GM23338 (cell line): Measurements from ENCODE around the gene ARL15.

Experiments
- CREB1 ChIP-seq: fragments of 250-450 bp; sonication (Bioruptor Pico); IDR thresholded peaks from 2 replicates; pipeline ENCODE4 v1.5.0; 2020; ENCODE audit warnings: low read depth, mild to moderate bottlenecking, moderate library complexity
- EZH2 ChIP-seq: fragments of 200-600 bp; sonication (generic); IDR thresholded peaks from one replicate; pipeline ENCODE4 v1.8.0; 2017; ENCODE audit warnings: antibody characterized with exemption, mild to moderate bottlenecking, low read depth; ENCODE audit not compliant: unreplicated experiment
- EZH2phosphoT487 ChIP-seq: fragments of 200-600 bp; sonication (generic); IDR thresholded peaks from one replicate; pipeline ENCODE4 v1.8.1; 2018; ENCODE audit warnings: antibody characterized with exemption; ENCODE audit not compliant: unreplicated experiment
- JUNB ChIP-seq: IDR thresholded peaks from one replicate; pipeline ENCODE4 v1.6.1; 2016; ENCODE audit warnings: antibody characterized with exemption; ENCODE audit not compliant: unreplicated experiment
- NANOG ChIP-seq: IDR thresholded peaks from 2 replicates; pipeline ENCODE4 v1.6.1; 2016; ENCODE audit warnings: antibody characterized with exemption, borderline replicate concordance
- POLR2AphosphoS5 ChIP-seq: IDR thresholded peaks from 2 replicates; pipeline ENCODE4 v1.6.1; 2016; ENCODE audit warnings: antibody characterized with exemption, low read depth
- STAT1 ChIP-seq: IDR thresholded peaks from one replicate; pipeline ENCODE4 v1.6.1; 2016; ENCODE audit warnings: antibody characterized with exemption; ENCODE audit not compliant: unreplicated experiment
- ZNF331 ChIP-seq: fragments of 250-450 bp; sonication (Bioruptor Pico); IDR thresholded peaks from 2 replicates; pipeline ENCODE4 v1.5.0; 2020; ENCODE audit warnings: low read depth, mild to moderate bottlenecking, moderate library complexity
- TF ChIP-seq, protein P1 (sequence below), 2 experiments: fragments of 200-600 bp in 1 of 2; sonication (generic) in 1 of 2; conservative IDR thresholded peaks; 2 replicates each; pipeline versions ENCODE4 v1.5.1 to v1.6.1; 2016 to 2017; ENCODE audit warnings: antibody characterized with exemption in 2 of 2, low read depth in 2 of 2, mild to moderate bottlenecking in 2 of 2, moderate library complexity in 1 of 2
- TF ChIP-seq, protein P2 (sequence below): IDR thresholded peaks from one replicate; pipeline ENCODE4 v1.6.1; 2018; ENCODE audit warnings: antibody characterized with exemption; ENCODE audit not compliant: unreplicated experiment
- TF ChIP-seq, protein P3 (sequence below): fragments of 250-450 bp; sonication (Bioruptor Pico); IDR thresholded peaks from 2 replicates; pipeline ENCODE4 v1.5.0; 2020; ENCODE audit warnings: mild to moderate bottlenecking, moderate library complexity

DNA sequence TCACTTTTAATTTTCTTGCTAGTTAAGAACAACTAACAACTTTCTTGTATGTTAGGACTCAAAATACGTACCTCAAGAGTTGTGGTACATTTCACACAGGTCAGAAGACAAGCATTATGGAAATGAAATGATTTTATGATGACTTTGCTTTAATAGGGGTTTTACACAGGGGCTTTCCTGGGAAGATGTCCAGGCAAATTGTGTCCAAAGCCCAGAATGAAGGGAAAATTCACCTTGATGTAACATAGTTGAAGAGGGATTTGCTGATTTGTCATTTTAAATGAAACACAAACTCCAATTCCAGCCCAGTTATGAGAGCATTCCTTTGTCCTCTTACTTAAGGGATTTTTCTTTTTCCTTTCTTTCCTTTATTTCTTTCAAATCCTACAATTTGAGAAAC is 89.2 kb downstream of the ARL15 start:
- TF ChIP-seq, protein P1, sequence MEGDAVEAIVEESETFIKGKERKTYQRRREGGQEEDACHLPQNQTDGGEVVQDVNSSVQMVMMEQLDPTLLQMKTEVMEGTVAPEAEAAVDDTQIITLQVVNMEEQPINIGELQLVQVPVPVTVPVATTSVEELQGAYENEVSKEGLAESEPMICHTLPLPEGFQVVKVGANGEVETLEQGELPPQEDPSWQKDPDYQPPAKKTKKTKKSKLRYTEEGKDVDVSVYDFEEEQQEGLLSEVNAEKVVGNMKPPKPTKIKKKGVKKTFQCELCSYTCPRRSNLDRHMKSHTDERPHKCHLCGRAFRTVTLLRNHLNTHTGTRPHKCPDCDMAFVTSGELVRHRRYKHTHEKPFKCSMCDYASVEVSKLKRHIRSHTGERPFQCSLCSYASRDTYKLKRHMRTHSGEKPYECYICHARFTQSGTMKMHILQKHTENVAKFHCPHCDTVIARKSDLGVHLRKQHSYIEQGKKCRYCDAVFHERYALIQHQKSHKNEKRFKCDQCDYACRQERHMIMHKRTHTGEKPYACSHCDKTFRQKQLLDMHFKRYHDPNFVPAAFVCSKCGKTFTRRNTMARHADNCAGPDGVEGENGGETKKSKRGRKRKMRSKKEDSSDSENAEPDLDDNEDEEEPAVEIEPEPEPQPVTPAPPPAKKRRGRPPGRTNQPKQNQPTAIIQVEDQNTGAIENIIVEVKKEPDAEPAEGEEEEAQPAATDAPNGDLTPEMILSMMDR (conservative IDR thresholded peaks at IDR 0.05; ENCODE audit: low read depth in 2 of 2), result no peak
- TF ChIP-seq STAT1 (no peak), EZH2 (no peak), POLR2AphosphoS5 (no peak), EZH2phosphoT487 (no peak), ZNF331 (CRISPR knock-in tag) (no peak), CREB1 (CRISPR knock-in tag) (no peak), NANOG (no peak), JUNB (no peak)
- TF ChIP-seq, protein P2, sequence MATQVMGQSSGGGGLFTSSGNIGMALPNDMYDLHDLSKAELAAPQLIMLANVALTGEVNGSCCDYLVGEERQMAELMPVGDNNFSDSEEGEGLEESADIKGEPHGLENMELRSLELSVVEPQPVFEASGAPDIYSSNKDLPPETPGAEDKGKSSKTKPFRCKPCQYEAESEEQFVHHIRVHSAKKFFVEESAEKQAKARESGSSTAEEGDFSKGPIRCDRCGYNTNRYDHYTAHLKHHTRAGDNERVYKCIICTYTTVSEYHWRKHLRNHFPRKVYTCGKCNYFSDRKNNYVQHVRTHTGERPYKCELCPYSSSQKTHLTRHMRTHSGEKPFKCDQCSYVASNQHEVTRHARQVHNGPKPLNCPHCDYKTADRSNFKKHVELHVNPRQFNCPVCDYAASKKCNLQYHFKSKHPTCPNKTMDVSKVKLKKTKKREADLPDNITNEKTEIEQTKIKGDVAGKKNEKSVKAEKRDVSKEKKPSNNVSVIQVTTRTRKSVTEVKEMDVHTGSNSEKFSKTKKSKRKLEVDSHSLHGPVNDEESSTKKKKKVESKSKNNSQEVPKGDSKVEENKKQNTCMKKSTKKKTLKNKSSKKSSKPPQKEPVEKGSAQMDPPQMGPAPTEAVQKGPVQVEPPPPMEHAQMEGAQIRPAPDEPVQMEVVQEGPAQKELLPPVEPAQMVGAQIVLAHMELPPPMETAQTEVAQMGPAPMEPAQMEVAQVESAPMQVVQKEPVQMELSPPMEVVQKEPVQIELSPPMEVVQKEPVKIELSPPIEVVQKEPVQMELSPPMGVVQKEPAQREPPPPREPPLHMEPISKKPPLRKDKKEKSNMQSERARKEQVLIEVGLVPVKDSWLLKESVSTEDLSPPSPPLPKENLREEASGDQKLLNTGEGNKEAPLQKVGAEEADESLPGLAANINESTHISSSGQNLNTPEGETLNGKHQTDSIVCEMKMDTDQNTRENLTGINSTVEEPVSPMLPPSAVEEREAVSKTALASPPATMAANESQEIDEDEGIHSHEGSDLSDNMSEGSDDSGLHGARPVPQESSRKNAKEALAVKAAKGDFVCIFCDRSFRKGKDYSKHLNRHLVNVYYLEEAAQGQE, result no peak
- TF ChIP-seq, protein P3, sequence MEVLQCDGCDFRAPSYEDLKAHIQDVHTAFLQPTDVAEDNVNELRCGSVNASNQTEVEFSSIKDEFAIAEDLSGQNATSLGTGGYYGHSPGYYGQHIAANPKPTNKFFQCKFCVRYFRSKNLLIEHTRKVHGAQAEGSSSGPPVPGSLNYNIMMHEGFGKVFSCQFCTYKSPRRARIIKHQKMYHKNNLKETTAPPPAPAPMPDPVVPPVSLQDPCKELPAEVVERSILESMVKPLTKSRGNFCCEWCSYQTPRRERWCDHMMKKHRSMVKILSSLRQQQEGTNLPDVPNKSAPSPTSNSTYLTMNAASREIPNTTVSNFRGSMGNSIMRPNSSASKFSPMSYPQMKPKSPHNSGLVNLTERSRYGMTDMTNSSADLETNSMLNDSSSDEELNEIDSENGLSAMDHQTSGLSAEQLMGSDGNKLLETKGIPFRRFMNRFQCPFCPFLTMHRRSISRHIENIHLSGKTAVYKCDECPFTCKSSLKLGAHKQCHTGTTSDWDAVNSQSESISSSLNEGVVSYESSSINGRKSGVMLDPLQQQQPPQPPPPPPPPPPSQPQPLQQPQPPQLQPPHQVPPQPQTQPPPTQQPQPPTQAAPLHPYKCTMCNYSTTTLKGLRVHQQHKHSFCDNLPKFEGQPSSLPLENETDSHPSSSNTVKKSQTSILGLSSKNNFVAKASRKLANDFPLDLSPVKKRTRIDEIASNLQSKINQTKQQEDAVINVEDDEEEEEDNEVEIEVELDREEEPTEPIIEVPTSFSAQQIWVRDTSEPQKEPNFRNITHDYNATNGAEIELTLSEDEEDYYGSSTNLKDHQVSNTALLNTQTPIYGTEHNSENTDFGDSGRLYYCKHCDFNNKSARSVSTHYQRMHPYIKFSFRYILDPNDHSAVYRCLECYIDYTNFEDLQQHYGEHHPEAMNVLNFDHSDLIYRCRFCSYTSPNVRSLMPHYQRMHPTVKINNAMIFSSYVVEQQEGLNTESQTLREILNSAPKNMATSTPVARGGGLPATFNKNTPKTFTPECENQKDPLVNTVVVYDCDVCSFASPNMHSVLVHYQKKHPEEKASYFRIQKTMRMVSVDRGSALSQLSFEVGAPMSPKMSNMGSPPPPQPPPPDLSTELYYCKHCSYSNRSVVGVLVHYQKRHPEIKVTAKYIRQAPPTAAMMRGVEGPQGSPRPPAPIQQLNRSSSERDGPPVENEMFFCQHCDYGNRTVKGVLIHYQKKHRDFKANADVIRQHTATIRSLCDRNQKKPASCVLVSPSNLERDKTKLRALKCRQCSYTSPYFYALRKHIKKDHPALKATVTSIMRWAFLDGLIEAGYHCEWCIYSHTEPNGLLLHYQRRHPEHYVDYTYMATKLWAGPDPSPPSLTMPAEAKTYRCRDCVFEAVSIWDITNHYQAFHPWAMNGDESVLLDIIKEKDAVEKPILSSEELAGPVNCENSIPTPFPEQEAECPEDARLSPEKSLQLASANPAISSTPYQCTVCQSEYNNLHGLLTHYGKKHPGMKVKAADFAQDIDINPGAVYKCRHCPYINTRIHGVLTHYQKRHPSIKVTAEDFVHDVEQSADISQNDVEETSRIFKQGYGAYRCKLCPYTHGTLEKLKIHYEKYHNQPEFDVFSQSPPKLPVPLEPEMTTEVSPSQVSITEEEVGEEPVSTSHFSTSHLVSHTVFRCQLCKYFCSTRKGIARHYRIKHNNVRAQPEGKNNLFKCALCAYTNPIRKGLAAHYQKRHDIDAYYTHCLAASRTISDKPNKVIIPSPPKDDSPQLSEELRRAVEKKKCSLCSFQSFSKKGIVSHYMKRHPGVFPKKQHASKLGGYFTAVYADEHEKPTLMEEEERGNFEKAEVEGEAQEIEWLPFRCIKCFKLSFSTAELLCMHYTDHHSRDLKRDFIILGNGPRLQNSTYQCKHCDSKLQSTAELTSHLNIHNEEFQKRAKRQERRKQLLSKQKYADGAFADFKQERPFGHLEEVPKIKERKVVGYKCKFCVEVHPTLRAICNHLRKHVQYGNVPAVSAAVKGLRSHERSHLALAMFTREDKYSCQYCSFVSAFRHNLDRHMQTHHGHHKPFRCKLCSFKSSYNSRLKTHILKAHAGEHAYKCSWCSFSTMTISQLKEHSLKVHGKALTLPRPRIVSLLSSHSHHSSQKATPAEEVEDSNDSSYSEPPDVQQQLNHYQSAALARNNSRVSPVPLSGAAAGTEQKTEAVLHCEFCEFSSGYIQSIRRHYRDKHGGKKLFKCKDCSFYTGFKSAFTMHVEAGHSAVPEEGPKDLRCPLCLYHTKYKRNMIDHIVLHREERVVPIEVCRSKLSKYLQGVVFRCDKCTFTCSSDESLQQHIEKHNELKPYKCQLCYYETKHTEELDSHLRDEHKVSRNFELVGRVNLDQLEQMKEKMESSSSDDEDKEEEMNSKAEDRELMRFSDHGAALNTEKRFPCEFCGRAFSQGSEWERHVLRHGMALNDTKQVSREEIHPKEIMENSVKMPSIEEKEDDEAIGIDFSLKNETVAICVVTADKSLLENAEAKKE (CRISPR knock-in tag), result no peak
